HepG2 (cell line): ENCODE results near the gene NR2F6. TPM values are rescaled to one million over a fixed set of nuclear protein-coding genes. Genes with fewer than 3 reads are reported as not detected.

Source experiments
- ARNTL ChIP-seq: sonication (generic); formaldehyde crosslinking; IDR thresholded peaks from 2 replicates; pipeline ENCODE4 v1.4.0; 2020; ENCODE audit warnings: mild to moderate bottlenecking, missing genetic modification reagents
- BCLAF1 ChIP-seq: fragments of 450-650 bp; IDR thresholded peaks from 2 replicates; pipeline ENCODE4 v1.6.1; 2017; ENCODE audit warnings: mild to moderate bottlenecking
- ERF ChIP-seq: IDR thresholded peaks from 2 replicates; pipeline ENCODE4 v1.6.1; 2018; ENCODE audit warnings: missing biosample characterization, missing genetic modification reagents
- HES4 ChIP-seq: sonication (generic); formaldehyde crosslinking; IDR thresholded peaks from 2 replicates; pipeline ENCODE4 v1.9.0; 2021; ENCODE audit warnings: mild to moderate bottlenecking, missing genetic modification reagents, borderline replicate concordance
- HMG20B ChIP-seq: conservative IDR thresholded peaks from 2 replicates; pipeline ENCODE4 v1.6.1; 2016; ENCODE audit warnings: missing genetic modification reagents, missing compliant biosample characterization
- HNF1A ChIP-seq, 2 experiments: sonication (generic) in 1 of 2; formaldehyde crosslinking in 1 of 2; IDR thresholded peaks; 2 replicates each; pipeline versions ENCODE4 v1.4.0 to v1.6.1; 2016 to 2020; ENCODE audit warnings: borderline replicate concordance in 1 of 2, low read depth in 1 of 2, mild to moderate bottlenecking in 1 of 2, missing genetic modification reagents in 1 of 2
- MBNL3 ChIP-seq: fragments of 250-450 bp; sonication (Bioruptor Pico); conservative IDR thresholded peaks from 2 replicates; pipeline ENCODE4 v1.8.0; 2022; ENCODE audit warnings: mild to moderate bottlenecking, inconsistent platforms
- MED8 ChIP-seq: sonication (generic); formaldehyde crosslinking; IDR thresholded peaks from 2 replicates; pipeline ENCODE4 v1.8.1; 2023; ENCODE audit warnings: mild to moderate bottlenecking, missing genetic modification reagents; ENCODE audit not compliant: insufficient replicate concordance
- NAIF1 ChIP-seq: sonication (generic); formaldehyde crosslinking; IDR thresholded peaks from 2 replicates; pipeline ENCODE4 v1.5.0; 2020; ENCODE audit warnings: mild to moderate bottlenecking, missing genetic modification reagents, borderline replicate concordance
- NFIC ChIP-seq: IDR thresholded peaks from 2 replicates; pipeline ENCODE4 v1.6.1; 2012; ENCODE audit warnings: mild to moderate bottlenecking, low read length, inconsistent platforms
- PHF20 ChIP-seq: sonication (generic); formaldehyde crosslinking; IDR thresholded peaks from 2 replicates; pipeline ENCODE4 v1.5.0; 2020; ENCODE audit warnings: mild to moderate bottlenecking, missing genetic modification reagents
- RBM22 ChIP-seq: fragments of 200-400 bp; formaldehyde crosslinking; optimal IDR thresholded peaks from 2 replicates; pipeline ENCODE3; 2017; ENCODE audit warnings: mild to moderate bottlenecking, low read length, moderate library complexity
- RXRA ChIP-seq: sonication (generic); formaldehyde crosslinking; IDR thresholded peaks from 2 replicates; pipeline ENCODE4 v1.5.1; 2020; ENCODE audit warnings: missing genetic modification reagents
- SRSF4 ChIP-seq: fragments of 200-400 bp; formaldehyde crosslinking; IDR thresholded peaks from one replicate; pipeline ENCODE4 v1.6.1; 2018; ENCODE audit warnings: mild to moderate bottlenecking, low read depth, low read length, moderate library complexity; ENCODE audit not compliant: poor library complexity, severe bottlenecking
- XRCC5 ChIP-seq: fragments of 200-400 bp; formaldehyde crosslinking; optimal IDR thresholded peaks from 2 replicates; pipeline ENCODE3; 2017; ENCODE audit warnings: mild to moderate bottlenecking, low read length
- ZBTB38 ChIP-seq: sonication (generic); formaldehyde crosslinking; IDR thresholded peaks from 2 replicates; pipeline ENCODE4 v1.5.1; 2020; ENCODE audit warnings: mild to moderate bottlenecking, missing genetic modification reagents
- ZNF225 ChIP-seq: sonication (generic); formaldehyde crosslinking; IDR thresholded peaks from 2 replicates; pipeline ENCODE4 v1.4.0; 2020; ENCODE audit warnings: mild to moderate bottlenecking, missing genetic modification reagents
- ZNF333 ChIP-seq: sonication (generic); formaldehyde crosslinking; IDR thresholded peaks from 2 replicates; pipeline ENCODE4 v1.4.0; 2020; ENCODE audit warnings: mild to moderate bottlenecking, missing genetic modification reagents, borderline replicate concordance
- ZNF597 ChIP-seq: sonication (generic); formaldehyde crosslinking; IDR thresholded peaks from 2 replicates; pipeline ENCODE4 v1.5.0; 2020; ENCODE audit warnings: missing genetic modification reagents
- ZNF607 ChIP-seq: sonication (generic); formaldehyde crosslinking; IDR thresholded peaks from 2 replicates; pipeline ENCODE4 v1.5.1; 2020; ENCODE audit warnings: missing genetic modification reagents, mild to moderate bottlenecking, borderline replicate concordance
- ZNF773 ChIP-seq: sonication (generic); formaldehyde crosslinking; IDR thresholded peaks from 2 replicates; pipeline ENCODE4 v1.4.0; 2020; ENCODE audit warnings: missing genetic modification reagents, borderline replicate concordance
- polyA plus RNA-seq, 8 experiments: library from polyadenylated mRNA; depleted of rRNA in 3 of 8; stranded (reverse) in 7 of 8; unstranded in 1 of 8; fragments of >200 nt; fragmentation: Illumina TruSeq in 4 of 8; extraction: Trizol in 4 of 8; gene quantifications; 2 replicates each; pipeline versions ENCODE4 v1.2.1 to v1.2.3, GENCODE V29; 2011 to 2016; ENCODE audit warnings: low read depth in 4 of 8, missing spikeins in 1 of 8, mixed read lengths in 1 of 8; ENCODE audit not compliant: insufficient read depth in 1 of 8
- total RNA-seq, 5 experiments: library from RNA; depleted of rRNA; stranded (reverse); fragments of >200 nt; fragmentation: Illumina TruSeq; extraction: Trizol; gene quantifications; 2 replicates each; pipeline ENCODE4 v1.2.3, GENCODE V29; 2016; ENCODE audit warnings: low read depth in 1 of 5

The NR2F6 gene
- total and polyA plus RNA-seq, 2 of the 13 experiments (the other 11 are each of a cell fraction or from before 2014, with no cell fraction given), result 30.9 to 72.4 TPM

- no peak for TF ChIP-seq BCLAF1
- TF ChIP-seq ZBTB38, result peak; percentile 20
- peak; percentile 85 for TF ChIP-seq MED8 (CRISPR knock-in tag)
- TF ChIP-seq RBM22, result peak; percentile 43
- peak; percentile 59 for TF ChIP-seq ERF (CRISPR knock-in tag)
- no peak for TF ChIP-seq MBNL3 (CRISPR knock-in tag)
- no peak for TF ChIP-seq HES4 (CRISPR knock-in tag)
- TF ChIP-seq ZNF597 (CRISPR knock-in tag), result no peak
- TF ChIP-seq NFIC, result peak; percentile 46; the same call in 1 of the 2 replicates
- no peak for TF ChIP-seq HNF1A (IDR thresholded peaks at IDR 0.05; ENCODE audit: low read depth)
- TF ChIP-seq HNF1A (CRISPR knock-in tag; IDR thresholded peaks at IDR 0.05; ENCODE audit: borderline replicate concordance), result peak; percentile 34; the same call in 1 of the 2 replicates
- peak; percentile 86 for TF ChIP-seq ZNF607 (CRISPR knock-in tag)
- TF ChIP-seq RXRA, result 0 out of 2 replicates have a peak, but pooled peaks have one; percentile 50
- no peak for TF ChIP-seq NAIF1 (CRISPR knock-in tag)
- peak; percentile 55; the same call in 1 of the 2 replicates for TF ChIP-seq ZNF333 (CRISPR knock-in tag)
- TF ChIP-seq PHF20 (CRISPR knock-in tag), result peak; percentile 94
- no peak for TF ChIP-seq HMG20B
- TF ChIP-seq ZNF773 (CRISPR knock-in tag), result no peak
- TF ChIP-seq ARNTL (CRISPR knock-in tag), result no peak
- no peak for TF ChIP-seq ZNF225 (CRISPR knock-in tag)
- TF ChIP-seq SRSF4, result no peak
- TF ChIP-seq XRCC5, result no peak
These were observed 30.4 kb downstream of the NR2F6 start, which contains the start of gene USE1 (continued) for GRCh38 chr19:17215127-17215971.
